Activated CD4-positive, CD25-positive, alpha-beta regulatory T cell treated with anti-CD3 and anti-CD28 coated beads, Interleukin-2, amount 50 U/mL, for 72 hours (primary cell): ENCODE data around the gene EPSTI1.
"Not testable (repeated sequence)": the region's sequence is repeated elsewhere in the genome, so short reads cannot be mapped to it uniquely, and the experiment has no call there.

Experiments used
- DNase-seq: peaks from one replicate; pipeline ENCODE4 v3.0.0; 2021

The EPSTI1 gene

DNA sequence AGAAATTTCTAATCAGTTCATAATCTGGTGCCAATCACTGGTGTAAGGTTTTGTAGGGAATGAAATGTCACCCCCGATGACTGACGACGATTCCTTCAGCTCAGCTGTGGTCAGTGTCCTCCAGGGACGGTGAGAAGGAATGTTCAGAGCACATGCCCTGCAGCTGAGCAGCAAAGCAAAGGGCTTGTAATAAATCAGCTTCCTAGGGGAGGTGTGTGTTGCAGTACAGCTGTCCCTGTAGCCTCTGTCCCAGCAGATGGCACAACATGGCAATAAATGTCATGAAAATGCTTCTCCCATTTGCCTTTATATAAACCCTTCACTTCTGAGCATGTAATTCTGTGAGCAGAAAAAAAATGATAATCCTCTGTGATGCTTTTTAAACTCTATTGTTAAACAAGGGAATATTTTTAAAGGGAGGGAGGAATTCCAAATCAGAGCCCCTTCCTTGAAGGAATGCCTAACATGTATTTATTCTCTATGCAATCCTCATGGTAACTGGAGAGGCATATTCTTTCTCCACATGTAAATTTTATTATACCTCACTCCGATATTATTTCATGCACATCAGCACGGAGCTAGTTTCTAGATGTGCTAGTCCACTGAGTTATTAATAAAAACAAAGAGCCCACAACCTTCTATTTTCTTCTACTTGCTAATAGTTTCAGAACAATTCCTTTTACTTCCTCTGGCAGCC, 108.1 kb downstream of the EPSTI1 start:
- no peak for DNase-seq

DNA sequence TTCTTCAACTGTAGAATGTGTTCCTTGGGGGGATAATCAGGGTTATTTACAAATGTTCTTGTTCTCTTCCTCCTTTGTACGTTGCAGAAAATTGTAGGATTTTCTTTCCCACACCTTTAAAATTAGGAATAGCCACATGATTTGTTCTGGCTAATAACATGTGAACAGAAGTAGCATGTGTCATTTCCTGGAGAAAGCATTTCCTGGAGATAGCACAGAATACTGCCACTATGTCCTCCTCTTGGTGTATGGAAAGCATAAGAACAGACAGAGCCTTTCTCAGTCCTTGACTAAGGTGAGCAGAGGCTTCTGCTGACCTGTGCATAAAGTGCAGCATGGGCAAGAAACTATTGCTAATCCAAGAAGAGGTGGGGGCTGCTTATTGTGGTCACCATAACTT, 108.9 kb downstream of the EPSTI1 start:
- no peak for DNase-seq

GRCh38 chr13:42880056-42880605, 111.9 kb downstream of the EPSTI1 start:
- no peak for DNase-seq

DNA sequence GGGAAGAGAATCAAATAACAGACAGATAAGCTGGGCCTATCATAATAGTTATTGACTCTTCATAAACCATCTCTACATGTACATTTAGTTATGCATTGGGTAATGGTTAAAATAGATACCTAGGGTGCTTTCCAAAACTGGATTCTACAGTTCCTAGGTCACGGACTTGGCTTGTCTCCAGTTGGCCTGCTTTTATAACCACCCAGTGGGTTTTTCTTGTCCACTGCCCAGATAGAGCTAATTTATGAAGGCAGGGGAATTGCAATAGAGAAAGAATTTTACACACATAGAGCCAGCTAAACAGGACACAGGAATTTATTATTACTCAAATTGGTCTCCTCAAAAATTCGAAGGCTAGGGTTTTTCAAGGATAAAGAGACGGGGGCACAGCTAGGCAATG, 113.3 kb downstream of the EPSTI1 start:
- DNase-seq: no peak

GRCh38 chr13:42876887-42877545, 115.0 kb downstream of the EPSTI1 start:
- no peak for DNase-seq

DNA sequence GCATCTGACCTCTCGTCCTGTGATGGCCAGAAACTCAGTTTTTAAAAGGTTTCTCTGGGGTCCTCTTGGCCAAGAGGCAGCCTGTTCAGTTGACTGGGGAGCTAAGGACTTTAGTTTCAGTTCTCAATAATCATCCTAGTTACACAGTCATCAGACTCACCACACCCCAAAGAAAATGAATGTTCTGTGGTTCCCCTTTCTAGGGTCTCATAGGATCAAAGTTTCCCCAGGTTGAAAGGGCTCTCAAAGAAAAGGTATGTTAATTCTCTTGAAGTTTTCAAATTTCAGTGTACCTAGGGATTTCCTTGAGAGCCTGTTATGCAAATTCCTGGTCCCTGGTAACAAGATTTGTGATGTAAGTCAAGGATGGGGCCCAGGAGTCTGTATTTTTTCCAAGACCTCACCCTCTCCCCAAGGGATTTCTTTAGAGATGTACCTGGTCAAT, 115.7 kb downstream of the EPSTI1 start:
- no peak for DNase-seq

DNA sequence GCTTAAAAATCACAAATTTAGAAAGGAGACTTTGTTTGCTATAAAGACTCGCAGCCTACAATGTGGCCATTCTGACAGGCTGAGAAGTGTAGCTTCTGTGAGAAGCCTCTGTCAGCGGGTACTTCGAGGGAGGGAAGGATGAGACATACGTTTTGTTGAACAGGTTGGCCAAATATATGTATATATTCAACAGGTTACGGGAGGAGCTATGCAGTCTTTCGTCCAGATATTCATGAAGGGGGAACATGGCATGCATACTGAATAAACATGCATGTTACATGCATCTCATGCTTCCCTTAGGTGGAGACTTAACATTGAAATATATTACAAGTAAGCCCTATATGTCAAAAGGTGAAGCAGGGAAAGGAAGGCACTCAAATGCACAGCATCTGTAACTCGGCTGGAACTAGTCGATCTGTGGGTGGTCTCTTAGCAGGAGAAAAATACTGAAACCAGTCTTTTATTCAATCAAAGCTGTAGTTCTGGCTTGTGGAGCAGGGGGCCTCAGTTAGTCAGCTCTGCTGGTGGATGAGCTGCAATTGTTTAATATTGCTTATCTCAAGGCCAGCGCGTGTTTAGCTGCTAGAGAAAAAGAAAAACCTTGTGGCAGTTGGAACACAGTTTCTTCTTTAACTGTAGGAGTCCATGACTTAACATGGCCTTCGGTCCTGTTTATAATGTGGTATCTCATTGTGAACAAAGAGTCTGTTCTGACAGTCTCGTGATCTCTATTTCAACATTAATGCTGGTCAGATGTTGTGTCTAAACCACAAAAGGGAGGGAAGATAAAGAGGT, 116.4 kb downstream of the EPSTI1 start:
- no peak for DNase-seq

DNA sequence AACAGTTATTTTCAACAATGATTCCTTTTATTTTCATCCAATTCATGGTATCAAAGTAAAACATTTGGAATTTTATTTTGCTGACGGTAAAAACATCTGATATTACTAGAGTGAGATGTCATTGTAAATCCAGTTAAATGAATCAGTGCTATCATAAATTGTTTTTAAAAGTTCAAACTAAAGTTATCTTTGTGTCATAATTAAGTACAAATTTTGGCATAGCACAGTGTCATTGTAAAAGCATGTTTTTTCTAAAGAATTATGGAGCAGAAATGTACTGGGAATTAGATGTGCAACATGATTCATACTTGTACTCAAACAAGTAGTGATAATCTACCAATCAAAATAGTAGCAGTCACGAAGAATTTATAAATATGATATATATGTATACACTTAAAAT, 117.8 kb downstream of the EPSTI1 start:
- no peak for DNase-seq

- DNase-seq: no peak
Observed at GRCh38 chr13:42873081-42873480, 119.0 kb downstream of the EPSTI1 start.

- DNase-seq: no peak
Observed at GRCh38 chr13:42867232-42867631, 124.8 kb downstream of the EPSTI1 start.

GRCh38 chr13:42865768-42866102, 126.3 kb downstream of the EPSTI1 start:
- no peak for DNase-seq

DNA sequence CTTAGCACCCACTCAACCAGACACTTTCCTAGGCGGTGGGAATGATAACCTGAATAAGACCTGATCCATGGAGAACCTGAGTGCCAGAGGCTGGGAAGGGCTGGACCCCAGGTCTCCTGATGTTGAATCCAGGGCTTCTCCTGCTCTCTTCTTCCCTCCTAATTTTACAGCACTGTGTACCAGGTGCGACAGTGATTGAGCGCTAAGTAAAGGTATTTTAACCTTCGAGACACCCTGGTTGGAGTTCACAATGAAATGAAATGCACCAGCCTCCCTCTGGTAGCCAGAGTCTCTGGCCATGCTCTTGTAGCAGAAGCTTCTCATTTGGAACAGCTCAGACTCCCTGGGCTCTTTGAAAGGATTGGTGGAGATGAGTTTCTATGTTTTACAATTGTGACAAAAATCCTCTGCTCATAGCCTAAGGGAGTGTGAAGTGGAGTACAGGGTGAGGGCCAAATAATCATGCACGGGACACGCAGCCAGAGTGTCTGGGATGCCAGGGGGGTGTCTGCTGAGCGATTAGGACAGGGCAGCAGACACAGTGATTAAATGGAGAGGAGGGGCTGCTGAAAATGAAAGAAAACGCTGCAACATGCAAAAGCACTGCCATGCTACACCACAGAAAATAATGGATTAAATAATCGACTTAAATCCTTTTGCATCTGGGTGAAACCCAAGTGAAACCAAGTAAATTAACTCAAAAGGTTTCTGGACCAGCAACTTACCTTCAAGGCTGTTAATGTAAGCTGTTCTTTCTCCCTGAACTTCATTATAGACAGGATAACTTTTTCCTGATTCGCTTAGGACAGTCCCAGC, 126.9 kb downstream of the EPSTI1 start:
- no peak for DNase-seq

DNA sequence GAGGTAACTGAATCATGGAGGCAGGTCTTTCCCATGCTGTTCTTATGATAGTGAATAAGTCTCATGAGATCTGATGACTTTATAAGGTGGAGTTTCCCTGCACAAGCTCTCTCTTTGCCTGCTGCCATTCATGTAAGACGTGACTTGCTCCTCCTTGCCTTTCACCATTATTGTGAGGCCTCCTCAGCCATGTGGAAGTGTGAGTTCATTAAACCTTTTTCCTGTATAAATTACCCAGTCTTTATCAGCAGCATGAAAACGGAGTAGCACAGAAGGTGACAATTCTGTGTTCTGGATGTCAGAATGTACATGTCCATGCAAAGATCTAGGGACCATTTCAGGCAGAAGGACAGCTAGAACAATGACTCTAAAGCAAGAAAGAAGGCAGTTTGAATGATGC, 129.7 kb downstream of the EPSTI1 start:
- not testable (repeated sequence) for DNase-seq

- no peak for DNase-seq
Observed at GRCh38 chr13:42860485-42860884, 131.6 kb downstream of the EPSTI1 start.

GRCh38 chr13:42859760-42860159, 132.3 kb downstream of the EPSTI1 start:
- DNase-seq: no peak

DNA sequence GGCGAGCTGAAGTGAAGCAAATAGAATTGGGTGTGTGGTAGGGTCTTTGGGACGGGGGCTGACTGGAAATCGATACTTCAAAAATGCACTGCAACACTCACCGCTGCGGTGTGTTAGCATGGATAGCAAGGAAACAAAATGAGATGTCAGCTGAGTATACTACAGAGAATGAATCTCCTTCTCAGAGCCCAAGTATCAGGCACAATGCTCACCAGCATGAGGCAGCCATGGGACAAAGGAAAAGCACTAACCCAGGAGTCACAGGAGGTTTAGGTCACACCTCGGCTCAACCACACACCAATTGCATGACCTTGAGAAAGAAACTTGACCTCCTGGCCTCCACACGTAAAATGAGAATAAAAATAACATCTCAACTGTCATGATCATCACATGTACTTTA, 136.6 kb downstream of the EPSTI1 start:
- no peak for DNase-seq

DNA sequence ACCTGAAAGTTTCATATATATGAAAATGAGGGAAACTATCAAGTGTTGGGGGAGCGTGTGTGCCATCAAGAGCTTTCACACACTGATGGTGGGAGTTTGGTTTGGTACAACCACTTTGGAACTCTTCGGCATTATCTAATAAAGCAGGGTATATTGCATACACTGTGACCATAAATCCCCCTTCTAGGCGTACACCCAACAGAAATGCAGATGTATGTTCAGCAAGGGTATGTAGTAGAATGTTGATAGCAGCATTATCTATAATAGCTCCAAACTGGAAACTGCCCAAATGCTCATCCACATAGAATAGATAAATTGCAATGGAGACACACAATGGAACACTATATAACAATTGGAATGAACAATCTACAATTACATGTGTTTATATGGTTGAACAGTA, 139.9 kb downstream of the EPSTI1 start:
- DNase-seq: no peak

GRCh38 chr13:42849200-42849599, 142.8 kb downstream of the EPSTI1 start:
- no peak for DNase-seq

DNA sequence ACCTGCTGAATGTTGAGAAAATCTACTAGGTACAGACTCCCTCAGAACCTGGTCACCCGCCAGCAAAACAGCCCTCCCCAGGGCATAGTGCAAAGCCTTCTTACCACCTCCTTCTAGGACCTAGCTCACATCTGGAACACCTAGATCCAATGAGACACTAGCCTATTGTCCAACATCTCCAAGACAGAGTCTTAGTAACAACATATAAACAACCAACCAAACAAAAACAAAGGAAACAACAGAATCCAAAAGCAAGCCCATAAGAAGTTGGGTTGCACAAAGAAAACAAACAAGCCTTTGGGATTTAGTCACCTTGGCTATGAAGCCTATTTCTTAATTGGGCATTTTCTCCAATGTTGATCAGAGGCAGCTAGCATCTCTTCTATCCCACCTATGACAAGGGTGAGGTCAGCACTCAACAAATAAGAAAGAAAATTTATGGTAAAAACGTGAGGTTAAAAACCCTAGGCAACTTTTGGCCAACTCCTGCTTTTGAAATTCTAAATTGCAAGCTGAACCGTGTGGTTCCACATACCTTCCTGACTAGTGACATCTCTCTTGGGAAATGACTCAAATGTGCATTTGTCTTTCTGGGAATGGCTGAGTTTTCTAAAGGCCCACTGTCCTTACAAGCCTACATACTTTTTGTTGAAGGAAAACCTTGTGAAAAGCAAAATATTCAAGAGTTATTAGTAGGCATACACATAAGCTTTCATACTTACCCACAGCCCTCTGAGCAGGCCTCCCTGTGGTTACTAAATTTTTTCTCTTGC, 144.0 kb downstream of the EPSTI1 start:
- DNase-seq: no peak

- DNase-seq: no peak
Observed at GRCh38 chr13:42836930-42837690, 154.9 kb downstream of the EPSTI1 start.
